IMR-90 (cell line): ENCODE results near the gene SOX5. TPM values are rescaled to one million over a fixed set of nuclear protein-coding genes. Genes with fewer than 3 reads are reported as not detected.

Experiments
- ATAC-seq: fragments of 200-7000 bp; cut with Tn5 transposase; 2 replicates; pipeline ENCODE4 v1.9.1; 2020; ENCODE audit warnings: low read depth, mild to moderate bottlenecking, moderate library complexity
- BruUV-seq: library from RNA; stranded (reverse); fragments of 400-500 nt; replicated peaks from 2 replicates; lab custom pipeline; 2021; lab: Mats Ljungman, UMichigan
- CTCF ChIA-PET: fragments of 300-600 bp; formaldehyde crosslinking; extraction: SDS; loops from one replicate; lab custom pipeline; 2021; ENCODE audit warnings: antibody characterized with exemption; lab: Yijun Ruan, JAX
- POLR2A ChIA-PET: fragments of 300-600 bp; sonication (Branson Sonifier 250); formaldehyde crosslinking; loops from one replicate; lab custom pipeline; 2022; ENCODE audit warnings: antibody characterized with exemption; ENCODE audit not compliant: unreplicated experiment; lab: Charles Lee
- DNase-seq: peaks from one replicate; pipeline ENCODE4 v3.0.0; 2013
- H2AFZ ChIP-seq: replicated peaks from 2 replicates; pipeline ENCODE3; 2013; ENCODE audit warnings: low read length, mild to moderate bottlenecking; ENCODE audit not compliant: poor library complexity
- H2AK5ac ChIP-seq: 2 replicates; pipeline ENCODE4 v1.6.1; 2013; ENCODE audit warnings: low read depth, low read length, inconsistent platforms
- H2AK9ac ChIP-seq: replicated peaks from 2 replicates; pipeline ENCODE3; 2013; ENCODE audit warnings: mild to moderate bottlenecking, low read depth, low read length, moderate library complexity; ENCODE audit not compliant: poor library complexity
- H2BK120ac ChIP-seq: 2 replicates; pipeline ENCODE4 v1.6.1; 2013; ENCODE audit warnings: low read depth, low read length, inconsistent platforms
- H2BK15ac ChIP-seq: 3 replicates; pipeline ENCODE4 v1.6.1; 2013; ENCODE audit warnings: low read depth, low read length, inconsistent platforms
- H2BK20ac ChIP-seq: 2 replicates; pipeline ENCODE4 v1.6.1; 2013; ENCODE audit warnings: low read depth, mild to moderate bottlenecking, inconsistent platforms, low read length, moderate library complexity
- H2BK5ac ChIP-seq: 2 replicates; pipeline ENCODE4 v1.6.1; 2013; ENCODE audit warnings: mild to moderate bottlenecking, low read depth, low read length, inconsistent platforms; ENCODE audit not compliant: poor library complexity, severe bottlenecking
- H3K14ac ChIP-seq: replicated peaks from 2 replicates; pipeline ENCODE4 v1.6.1; 2013; ENCODE audit warnings: low read depth, low read length, inconsistent platforms
- H3K18ac ChIP-seq: 2 replicates; pipeline ENCODE4 v1.6.1; 2013; ENCODE audit warnings: low read depth, low read length, control low read depth
- H3K23ac ChIP-seq: 2 replicates; pipeline ENCODE4 v1.6.1; 2013; ENCODE audit warnings: low read depth, low read length, inconsistent platforms
- H3K27ac ChIP-seq: 2 replicates; pipeline ENCODE4 v1.5.1; 2013; ENCODE audit warnings: mild to moderate bottlenecking, control low read depth, low read length; ENCODE audit not compliant: insufficient read depth
- H3K27me3 ChIP-seq: 2 replicates; pipeline ENCODE4 v1.6.1; 2013; ENCODE audit warnings: low read length; ENCODE audit not compliant: control insufficient read depth, insufficient read depth
- H3K36me3 ChIP-seq: 2 replicates; pipeline ENCODE4 v1.6.1; 2013; ENCODE audit warnings: low read length, mixed read lengths; ENCODE audit not compliant: control insufficient read depth, insufficient read depth
- H3K4ac ChIP-seq: 2 replicates; pipeline ENCODE4 v1.6.1; 2013; ENCODE audit warnings: low read depth, low read length, inconsistent platforms
- H3K4me1 ChIP-seq: 2 replicates; pipeline ENCODE4 v1.6.1; 2013; ENCODE audit warnings: low read length, mixed read lengths; ENCODE audit not compliant: control insufficient read depth, insufficient read depth
- H3K4me2 ChIP-seq: 2 replicates; pipeline ENCODE4 v1.6.1; 2013; ENCODE audit warnings: low read depth, mild to moderate bottlenecking, control low read depth, low read length, moderate library complexity
- H3K4me3 ChIP-seq: 2 replicates; pipeline ENCODE4 v1.5.1; 2013; ENCODE audit warnings: low read depth, mild to moderate bottlenecking, control low read depth, low read length, moderate library complexity; ENCODE audit not compliant: insufficient read depth
- H3K56ac ChIP-seq: 2 replicates; pipeline ENCODE4 v1.6.1; 2013; ENCODE audit warnings: low read length, inconsistent platforms; ENCODE audit not compliant: insufficient read depth; ENCODE audit errors: extremely low read depth
- H3K79me1 ChIP-seq, 2 experiments: 2 replicates each; pipeline ENCODE4 v1.6.1; 2013; ENCODE audit warnings: low read length in 2 of 2, inconsistent platforms in 1 of 2, low read depth in 1 of 2
- H3K9ac ChIP-seq: 2 replicates; pipeline ENCODE4 v1.6.1; 2013; ENCODE audit warnings: low read depth, low read length, control low read depth
- H3K9me1 ChIP-seq: 2 replicates; pipeline ENCODE4 v1.6.1; 2013; ENCODE audit warnings: low read length, inconsistent platforms; ENCODE audit not compliant: insufficient read depth
- H3K9me3 ChIP-seq: 2 replicates; pipeline ENCODE4 v1.6.1; 2013; ENCODE audit warnings: low read length; ENCODE audit not compliant: control insufficient read depth, insufficient read depth
- H4K20me1 ChIP-seq: 2 replicates; pipeline ENCODE4 v1.6.1; 2013; ENCODE audit warnings: low read length, inconsistent platforms; ENCODE audit not compliant: insufficient read depth
- H4K5ac ChIP-seq: 2 replicates; pipeline ENCODE4 v1.6.1; 2013; ENCODE audit warnings: mild to moderate bottlenecking, low read depth, low read length, control low read depth
- H4K8ac ChIP-seq, 2 experiments: 2 replicates each; pipeline ENCODE4 v1.6.1; 2013; ENCODE audit warnings: low read depth in 2 of 2, low read length in 2 of 2, control low read depth in 1 of 2, inconsistent platforms in 1 of 2
- H4K91ac ChIP-seq: 2 replicates; pipeline ENCODE4 v1.6.1; 2013; ENCODE audit warnings: low read depth, low read length, inconsistent platforms; ENCODE audit not compliant: insufficient read depth
- BHLHE40 ChIP-seq: fragments of 150-350 bp; IDR thresholded peaks from 2 replicates; pipeline ENCODE4 v1.6.1; 2016; ENCODE audit warnings: mild to moderate bottlenecking, low read depth, low read length
- CTCF ChIP-seq: conservative IDR thresholded peaks from 2 replicates; pipeline ENCODE4 v1.5.1; 2012; ENCODE audit warnings: mild to moderate bottlenecking, low read depth, low read length, improper control_type of control experiment
- FOS ChIP-seq: fragments of 150-350 bp; IDR thresholded peaks from 2 replicates; pipeline ENCODE4 v1.6.1; 2016; ENCODE audit warnings: low read depth, low read length
- MXI1 ChIP-seq: IDR thresholded peaks from 2 replicates; pipeline ENCODE4 v1.6.1; 2012; ENCODE audit warnings: low read depth, mild to moderate bottlenecking, low read length, moderate library complexity, borderline replicate concordance
- NFE2L2 ChIP-seq: fragments of 150-350 bp; IDR thresholded peaks from 2 replicates; pipeline ENCODE4 v1.6.1; 2016; ENCODE audit warnings: low read depth, mild to moderate bottlenecking, low read length
- POLR2A ChIP-seq: IDR thresholded peaks from 2 replicates; pipeline ENCODE4 v1.6.1; 2012; ENCODE audit warnings: mild to moderate bottlenecking, low read depth, low read length
- RAD21 ChIP-seq: IDR thresholded peaks from 2 replicates; pipeline ENCODE4 v1.6.1; 2012; ENCODE audit warnings: low read length, improper control_type of control experiment
- RCOR1 ChIP-seq: IDR thresholded peaks from 2 replicates; pipeline ENCODE4 v1.6.1; 2012; ENCODE audit warnings: mild to moderate bottlenecking, low read length, improper control_type of control experiment; ENCODE audit not compliant: insufficient replicate concordance
- RFX5 ChIP-seq: IDR thresholded peaks from 2 replicates; pipeline ENCODE4 v1.8.0; 2012; ENCODE audit warnings: low read depth, mild to moderate bottlenecking, low read length, moderate library complexity
- SMC3 ChIP-seq: fragments of 150-350 bp; IDR thresholded peaks from 2 replicates; pipeline ENCODE4 v1.6.1; 2016; ENCODE audit warnings: low read depth, mild to moderate bottlenecking, antibody characterized with exemption, low read length, moderate library complexity
- USF2 ChIP-seq: fragments of 150-350 bp; IDR thresholded peaks from 2 replicates; pipeline ENCODE4 v1.6.1; 2017; ENCODE audit warnings: mild to moderate bottlenecking, antibody characterized with exemption, low read length, low read depth
- WGBS, 2 experiments: methylation state at CpG; one replicate each; pipeline versions ENCODE4 v1.1.5 to v1.1.7; 2013; ENCODE audit warnings: missing lambda C conversion rate in 2 of 2; ENCODE audit not compliant: insufficient read length in 1 of 2; ENCODE audit errors: extremely low coverage in 2 of 2; 5-methylcytosine and 5-hydroxymethylcytosine counted together
- dilution Hi-C: fragments of 300-500 bp; cut with HindIII; formaldehyde crosslinking; loops from one replicate; pipeline ENCODE4 v1.14.3; 2018; ENCODE audit warnings: low sequenced_read_pairs; ENCODE audit not compliant: unreplicated experiment
- in situ Hi-C: fragments of 300-500 bp; cut with MboI; formaldehyde crosslinking; loops from 3 replicates; pipeline ENCODE4 v1.14.3; 2019; ENCODE audit warnings: low sequenced_read_pairs, inconsistent platforms, mixed read lengths
- intact Hi-C: fragments of 100-400 bp; cut with micrococcal nuclease; formaldehyde crosslinking; loops from 2 replicates; pipeline ENCODE4 v1.10.0; 2022
- polyA plus RNA-seq, 3 experiments: library from polyadenylated mRNA; depleted of rRNA; stranded (reverse); fragments of >200 nt; gene quantifications; 2 replicates each; pipeline ENCODE4 v1.2.3, GENCODE V29; 2012; ENCODE audit warnings: low replicate concordance in 1 of 3
- total RNA-seq: library from RNA; depleted of rRNA; stranded (reverse); fragments of >200 nt; gene quantifications from 2 replicates; pipeline ENCODE4 v1.2.3, GENCODE V29; 2012

Gene SOX5
- total and polyA plus RNA-seq, 2 of the 4 experiments (the other 2 are of a cell fraction), result 1.1 to 13.1 TPM

GRCh38 chr12:23931176-23931575, 18.3 kb downstream of the SOX5 start:
- H3K23ac ChIP-seq, result no peak overlapping the region
- no peaks in the 10 kb centered on the region for H4K20me1 ChIP-seq
- POLR2A ChIA-PET, result no interaction called here
- no peak overlapping the region for H2AK5ac ChIP-seq
- no peak overlapping the region for H4K5ac ChIP-seq
- dilution Hi-C loops, result no loop called here
- no peaks in the 10 kb centered on the region for H3K27me3 ChIP-seq
- no peaks in the 10 kb centered on the region for H3K9me1 ChIP-seq
- no peak overlapping the region for H3K14ac ChIP-seq
- DNase-seq (no peak), ATAC-seq (no peak)
- in situ Hi-C loops, result no loop called here
- intact Hi-C loops, result no loop called here
- no peak overlapping the region for H2AFZ ChIP-seq
- TF ChIP-seq MXI1 (no peak), BHLHE40 (no peak), CTCF (no peak), SMC3 (no peak), POLR2A (no peak), USF2 (no peak), RCOR1 (no peak), RFX5 (no peak), RAD21 (no peak), FOS (no peak), NFE2L2 (no peak)
- no peak overlapping the region for H4K91ac ChIP-seq
- no peak overlapping the region for H3K4ac ChIP-seq
- no peak overlapping the region for H3K18ac ChIP-seq
- H2BK20ac ChIP-seq, result no peak overlapping the region
- no peak overlapping the region for H3K27ac ChIP-seq
- H3K4me2 ChIP-seq, result no peak overlapping the region
- no peak overlapping the region for H2BK120ac ChIP-seq
- no peak overlapping the region for H4K8ac ChIP-seq
- no CpG with 5 or more reads among the region's 2 CpGs for WGBS, 2 experiments
- no TSS peak for BruUV-seq
- H3K36me3 ChIP-seq, result no peaks in the 10 kb centered on the region
- no peak overlapping the region for H2BK5ac ChIP-seq
- no peaks in the 10 kb centered on the region; the same call in 1 of the 2 replicates for H3K4me1 ChIP-seq
- CTCF ChIA-PET, result no interaction called here
- no peak overlapping the region for H3K4me3 ChIP-seq
- no peaks in the 10 kb centered on the region for H3K79me1 ChIP-seq
- no peak overlapping the region for H3K56ac ChIP-seq
- H2BK15ac ChIP-seq, result no peak overlapping the region
- no peak overlapping the region for H2AK9ac ChIP-seq
- no peak overlapping the region for H3K9ac ChIP-seq
- H3K9me3 ChIP-seq, result no peaks in the 10 kb centered on the region
